Liver (tissue), 9 donors: ENCODE results near the gene PEX11B. TPM values are rescaled to one million over a fixed set of nuclear protein-coding genes. Genes with fewer than 3 reads are reported as not detected.

Experiments
- DNase-seq: peaks from one replicate; pipeline ENCODE4 v3.0.0-alpha.2; 2017; ENCODE audit warnings: low spot score
- H3K27ac ChIP-seq, 2 donors: one replicate each; pipeline ENCODE4 v1.7.0; 2013; ENCODE audit warnings: inconsistent platforms in 2 of 2, low read length in 2 of 2, control low read depth in 1 of 2, low read depth in 1 of 2, mild to moderate bottlenecking in 1 of 2
- H3K27me3 ChIP-seq, 4 donors: one replicate each; pipeline versions ENCODE4 v1.6.1 to v1.7.0; 2013; ENCODE audit warnings: low read length in 3 of 4, inconsistent platforms in 1 of 4, mild to moderate bottlenecking in 1 of 4, moderate library complexity in 1 of 4; ENCODE audit not compliant: control insufficient read depth in 4 of 4, insufficient read depth in 4 of 4
- H3K36me3 ChIP-seq, 4 donors: one replicate each; pipeline versions ENCODE4 v1.6.1 to v1.7.0; 2013; ENCODE audit warnings: low read length in 3 of 4, mild to moderate bottlenecking in 3 of 4, low read depth in 1 of 4, moderate library complexity in 1 of 4; ENCODE audit not compliant: control insufficient read depth in 4 of 4, insufficient read depth in 3 of 4
- H3K4me1 ChIP-seq, 4 donors: one replicate each; pipeline versions ENCODE4 v1.6.1 to v1.7.0; 2013; ENCODE audit warnings: low read length in 3 of 4, mild to moderate bottlenecking in 3 of 4, moderate library complexity in 1 of 4; ENCODE audit not compliant: control insufficient read depth in 4 of 4, insufficient read depth in 4 of 4
- H3K4me3 ChIP-seq, 3 donors: one replicate each; pipeline versions ENCODE4 v1.6.1 to v1.7.0; 2013; ENCODE audit warnings: low read length in 3 of 3, control low read depth in 1 of 3, low read depth in 1 of 3, mild to moderate bottlenecking in 1 of 3
- H3K9ac ChIP-seq, 2 donors: one replicate each; pipeline ENCODE4 v1.7.0; 2013; ENCODE audit warnings: low read length in 2 of 2, mild to moderate bottlenecking in 2 of 2, moderate library complexity in 2 of 2, control low read depth in 1 of 2, low read depth in 1 of 2
- H3K9me3 ChIP-seq, 4 donors: one replicate each; pipeline versions ENCODE4 v1.6.1 to v1.7.0; 2013; ENCODE audit warnings: low read length in 3 of 4; ENCODE audit not compliant: control insufficient read depth in 4 of 4
- ATF3 ChIP-seq: IDR thresholded peaks from 2 replicates; pipeline ENCODE4 v1.6.1; 2016; ENCODE audit warnings: antibody characterized with exemption
- EGR1 ChIP-seq, 2 donors: IDR thresholded peaks; 2 replicates each; pipeline ENCODE4 v1.6.1; 2016 to 2018; ENCODE audit warnings: antibody characterized with exemption in 2 of 2, low read depth in 2 of 2
- FOXA1 ChIP-seq: IDR thresholded peaks from 2 replicates; pipeline ENCODE4 v1.6.1; 2016; ENCODE audit warnings: antibody characterized with exemption
- FOXA2 ChIP-seq: IDR thresholded peaks from 2 replicates; pipeline ENCODE4 v1.6.1; 2016; ENCODE audit warnings: antibody characterized with exemption
- GABPA ChIP-seq, 2 donors: IDR thresholded peaks in 1 of 2; conservative IDR thresholded peaks in 1 of 2; 2 replicates each; pipeline ENCODE4 v1.6.1; 2016; ENCODE audit warnings: antibody characterized with exemption in 2 of 2, mild to moderate bottlenecking in 1 of 2, moderate library complexity in 1 of 2
- HNF4A ChIP-seq, 2 donors: conservative IDR thresholded peaks; 2 replicates each; pipeline ENCODE4 v1.6.1; 2016; ENCODE audit warnings: antibody characterized with exemption in 2 of 2, mild to moderate bottlenecking in 2 of 2
- HNF4G ChIP-seq: IDR thresholded peaks from 2 replicates; pipeline ENCODE4 v1.6.1; 2016; ENCODE audit warnings: antibody characterized with exemption
- JUND ChIP-seq, 2 donors: IDR thresholded peaks; 2 replicates each; pipeline ENCODE4 v1.6.1; 2016; ENCODE audit warnings: antibody characterized with exemption in 2 of 2
- NR2F2 ChIP-seq: IDR thresholded peaks from 2 replicates; pipeline ENCODE4 v1.6.1; 2016; ENCODE audit warnings: antibody characterized with exemption
- RAD21 ChIP-seq, 2 donors: IDR thresholded peaks; 2 replicates each; pipeline ENCODE4 v1.6.1; 2016; ENCODE audit warnings: antibody characterized with exemption in 2 of 2, mild to moderate bottlenecking in 2 of 2
- RXRA ChIP-seq, 2 donors: IDR thresholded peaks; 2 replicates each; pipeline ENCODE4 v1.6.1; 2017 to 2018; ENCODE audit warnings: antibody characterized with exemption in 2 of 2, mild to moderate bottlenecking in 1 of 2
- SP1 ChIP-seq: IDR thresholded peaks from 2 replicates; pipeline ENCODE4 v1.6.1; 2018; ENCODE audit warnings: antibody characterized with exemption, mild to moderate bottlenecking
- TAF1 ChIP-seq: conservative IDR thresholded peaks from 2 replicates; pipeline ENCODE4 v1.6.1; 2016; ENCODE audit warnings: antibody characterized with exemption, mild to moderate bottlenecking
- YY1 ChIP-seq: IDR thresholded peaks from 2 replicates; pipeline ENCODE4 v1.6.1; 2016; ENCODE audit warnings: antibody characterized with exemption, mild to moderate bottlenecking
- ZBTB33 ChIP-seq: IDR thresholded peaks from 2 replicates; pipeline ENCODE4 v1.6.1; 2016; ENCODE audit warnings: antibody characterized with exemption
- WGBS: extraction: QIAGEN DNeasy Blood & Tissue Kit; methylation state at CpG from one replicate; pipeline ENCODE4 v1.1.7; 2013; 5-methylcytosine and 5-hydroxymethylcytosine counted together
- polyA plus RNA-seq, 2 donors: library from polyadenylated mRNA; stranded (reverse) in 1 of 2; unstranded in 1 of 2; fragments of 200-250 nt in 1 of 2; fragments of >200 nt in 1 of 2; fragmentation: Nextera tagmentation in 1 of 2; extraction: Ambion mirVana in 1 of 2; gene quantifications; one replicate each; pipeline versions ENCODE4 v1.2.1 to v1.2.3, GENCODE V29; 2013 to 2015
- total RNA-seq, 2 donors: library from RNA; depleted of rRNA; stranded (reverse); fragments of >200 nt; gene quantifications; one replicate each; pipeline ENCODE4 v1.2.3, GENCODE V29; 2014
- TF ChIP-seq, protein P1 (sequence below): IDR thresholded peaks from 2 replicates; pipeline ENCODE4 v1.6.1; 2016; ENCODE audit warnings: antibody characterized with exemption, mild to moderate bottlenecking
- TF ChIP-seq, protein P2 (sequence below): IDR thresholded peaks from 2 replicates; pipeline ENCODE4 v1.6.1; 2016; ENCODE audit warnings: antibody characterized with exemption
- TF ChIP-seq, protein P3 (sequence below): fragments of 150-350 bp; IDR thresholded peaks from 2 replicates; pipeline ENCODE4 v1.5.1; 2017; ENCODE audit warnings: improper control_type of control experiment, low read depth, low read length; ENCODE audit not compliant: missing input control
- donor health status: healthy.
- donor health status: healthy.
- donor health status: healthy.
- donor health status: healthy.
- donor health status: healthy.

The PEX11B gene
- total and polyA plus RNA-seq, 4 donors: 13.4 to 21.0 (median 16.1) TPM

DNA sequence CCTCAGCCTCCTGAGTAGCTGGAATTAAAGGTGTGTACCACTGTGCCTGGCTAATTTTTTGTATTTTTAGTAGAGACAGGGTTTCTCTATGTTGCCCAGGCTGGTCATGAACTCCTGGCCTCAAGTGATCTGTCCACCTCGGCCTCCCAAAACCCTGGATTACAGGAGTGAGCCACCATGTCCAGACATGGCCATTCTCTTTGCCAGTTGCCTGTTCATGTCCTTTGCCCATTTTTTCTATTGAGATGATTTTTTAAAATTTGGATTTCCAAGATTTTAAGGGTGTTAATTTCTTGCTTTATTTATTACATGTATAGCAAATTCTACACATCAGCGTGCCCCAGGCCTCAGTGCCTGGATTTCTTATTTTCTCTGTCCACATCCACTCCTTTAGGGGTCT lies 48.8 kb upstream of the PEX11B start:
- Histone ChIP-seq H3K4me3 (no peak overlapping the region), H3K9me3 (peaks cover 0 to 3% (median under 1%) of the 10 kb centered on the region in 4 donors), H3K36me3 (no peaks in the 10 kb centered on the region), H3K27ac (no peak overlapping the region), H3K27me3 (no peaks in the 10 kb centered on the region), H3K4me1 (peaks cover 2 to 30% (median 15%) of the 10 kb centered on the region in 4 donors), H3K9ac (no peak overlapping the region)
- DNase-seq: no peak
- 100% methylated on average over 2 of the region's 2 CpGs for WGBS
- TF ChIP-seq RXRA (IDR thresholded peaks at IDR 0.05): no peak
- no peak for TF ChIP-seq JUND (IDR thresholded peaks at IDR 0.05)
- TF ChIP-seq EGR1 (IDR thresholded peaks at IDR 0.05; ENCODE audit: low read depth in 2 of 2): no peak
- no peak for TF ChIP-seq SP1

DNA sequence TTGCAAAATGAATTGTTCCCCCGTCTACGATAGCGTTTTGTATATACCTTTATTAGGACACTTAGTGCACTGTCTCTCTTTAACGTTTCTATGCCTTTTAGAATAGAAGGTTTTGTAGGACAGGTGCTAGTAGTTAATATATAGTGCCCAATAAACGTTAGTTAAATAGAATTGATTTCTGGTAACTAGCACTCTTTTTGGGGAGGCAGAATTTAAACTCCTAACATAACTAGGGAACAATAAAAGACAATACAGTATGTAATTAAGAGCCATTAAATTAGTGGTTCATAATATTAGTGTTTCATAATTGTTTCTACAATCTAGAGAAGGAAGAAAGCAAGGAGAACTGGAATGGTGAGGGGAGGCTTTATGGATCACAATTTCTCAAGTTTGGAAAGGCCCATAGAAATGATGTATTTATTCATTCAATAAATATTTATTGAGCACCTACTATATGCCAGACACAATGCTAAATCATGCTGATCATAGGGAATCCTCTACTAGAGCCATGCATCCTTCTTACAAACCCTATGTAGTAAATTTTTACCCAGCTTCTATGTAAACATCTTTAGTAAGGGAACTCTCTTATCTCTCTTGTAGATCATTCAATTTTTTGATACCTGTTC lies 46.7 kb upstream of the PEX11B start:
- Histone ChIP-seq H3K27ac (peak overlapping the region in 1 of 2 donors; percentile 81), H3K4me1 (peaks cover 8 to 43% (median 30%) of the 10 kb centered on the region in 4 donors)
- under 1% methylated on average over 5 of the region's 5 CpGs for WGBS

More for the DNA sequence above, 46.7 kb upstream of the PEX11B start:
- H3K9ac ChIP-seq: peak overlapping the region; percentile 69 to 89
- no peaks in the 10 kb centered on the region for H3K36me3 ChIP-seq
- peak overlapping the region; percentile 64 to 92 (median 82) for H3K4me3 ChIP-seq
- H3K27me3 ChIP-seq: no peaks in the 10 kb centered on the region
- DNase-seq: no peak
- no peak for TF ChIP-seq FOXA1
- TF ChIP-seq, protein P1, sequence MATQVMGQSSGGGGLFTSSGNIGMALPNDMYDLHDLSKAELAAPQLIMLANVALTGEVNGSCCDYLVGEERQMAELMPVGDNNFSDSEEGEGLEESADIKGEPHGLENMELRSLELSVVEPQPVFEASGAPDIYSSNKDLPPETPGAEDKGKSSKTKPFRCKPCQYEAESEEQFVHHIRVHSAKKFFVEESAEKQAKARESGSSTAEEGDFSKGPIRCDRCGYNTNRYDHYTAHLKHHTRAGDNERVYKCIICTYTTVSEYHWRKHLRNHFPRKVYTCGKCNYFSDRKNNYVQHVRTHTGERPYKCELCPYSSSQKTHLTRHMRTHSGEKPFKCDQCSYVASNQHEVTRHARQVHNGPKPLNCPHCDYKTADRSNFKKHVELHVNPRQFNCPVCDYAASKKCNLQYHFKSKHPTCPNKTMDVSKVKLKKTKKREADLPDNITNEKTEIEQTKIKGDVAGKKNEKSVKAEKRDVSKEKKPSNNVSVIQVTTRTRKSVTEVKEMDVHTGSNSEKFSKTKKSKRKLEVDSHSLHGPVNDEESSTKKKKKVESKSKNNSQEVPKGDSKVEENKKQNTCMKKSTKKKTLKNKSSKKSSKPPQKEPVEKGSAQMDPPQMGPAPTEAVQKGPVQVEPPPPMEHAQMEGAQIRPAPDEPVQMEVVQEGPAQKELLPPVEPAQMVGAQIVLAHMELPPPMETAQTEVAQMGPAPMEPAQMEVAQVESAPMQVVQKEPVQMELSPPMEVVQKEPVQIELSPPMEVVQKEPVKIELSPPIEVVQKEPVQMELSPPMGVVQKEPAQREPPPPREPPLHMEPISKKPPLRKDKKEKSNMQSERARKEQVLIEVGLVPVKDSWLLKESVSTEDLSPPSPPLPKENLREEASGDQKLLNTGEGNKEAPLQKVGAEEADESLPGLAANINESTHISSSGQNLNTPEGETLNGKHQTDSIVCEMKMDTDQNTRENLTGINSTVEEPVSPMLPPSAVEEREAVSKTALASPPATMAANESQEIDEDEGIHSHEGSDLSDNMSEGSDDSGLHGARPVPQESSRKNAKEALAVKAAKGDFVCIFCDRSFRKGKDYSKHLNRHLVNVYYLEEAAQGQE: no peak
- TF ChIP-seq GABPA (IDR thresholded peaks at IDR 0.05 in 1 of 2, conservative IDR thresholded peaks at IDR 0.05 in 1 of 2): no peak
- no peak for TF ChIP-seq HNF4A (conservative IDR thresholded peaks at IDR 0.05)
- no peak for TF ChIP-seq TAF1
- TF ChIP-seq RAD21 (IDR thresholded peaks at IDR 0.05): no peak
- no peak for TF ChIP-seq SP1
- TF ChIP-seq NR2F2: no peak
- no peak for TF ChIP-seq YY1
- no peak for TF ChIP-seq HNF4G
- TF ChIP-seq, protein P2, sequence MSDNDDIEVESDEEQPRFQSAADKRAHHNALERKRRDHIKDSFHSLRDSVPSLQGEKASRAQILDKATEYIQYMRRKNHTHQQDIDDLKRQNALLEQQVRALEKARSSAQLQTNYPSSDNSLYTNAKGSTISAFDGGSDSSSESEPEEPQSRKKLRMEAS: no peak
- no peak for TF ChIP-seq JUND (IDR thresholded peaks at IDR 0.05)
- TF ChIP-seq EGR1 (IDR thresholded peaks at IDR 0.05; ENCODE audit: low read depth in 2 of 2): no peak
- TF ChIP-seq FOXA2: no peak
- no peak for TF ChIP-seq ATF3
- no peak for TF ChIP-seq ZBTB33
- no peak for TF ChIP-seq RXRA (IDR thresholded peaks at IDR 0.05)
- TF ChIP-seq, protein P3, sequence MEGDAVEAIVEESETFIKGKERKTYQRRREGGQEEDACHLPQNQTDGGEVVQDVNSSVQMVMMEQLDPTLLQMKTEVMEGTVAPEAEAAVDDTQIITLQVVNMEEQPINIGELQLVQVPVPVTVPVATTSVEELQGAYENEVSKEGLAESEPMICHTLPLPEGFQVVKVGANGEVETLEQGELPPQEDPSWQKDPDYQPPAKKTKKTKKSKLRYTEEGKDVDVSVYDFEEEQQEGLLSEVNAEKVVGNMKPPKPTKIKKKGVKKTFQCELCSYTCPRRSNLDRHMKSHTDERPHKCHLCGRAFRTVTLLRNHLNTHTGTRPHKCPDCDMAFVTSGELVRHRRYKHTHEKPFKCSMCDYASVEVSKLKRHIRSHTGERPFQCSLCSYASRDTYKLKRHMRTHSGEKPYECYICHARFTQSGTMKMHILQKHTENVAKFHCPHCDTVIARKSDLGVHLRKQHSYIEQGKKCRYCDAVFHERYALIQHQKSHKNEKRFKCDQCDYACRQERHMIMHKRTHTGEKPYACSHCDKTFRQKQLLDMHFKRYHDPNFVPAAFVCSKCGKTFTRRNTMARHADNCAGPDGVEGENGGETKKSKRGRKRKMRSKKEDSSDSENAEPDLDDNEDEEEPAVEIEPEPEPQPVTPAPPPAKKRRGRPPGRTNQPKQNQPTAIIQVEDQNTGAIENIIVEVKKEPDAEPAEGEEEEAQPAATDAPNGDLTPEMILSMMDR: no peak
- peaks cover 0 to 3% (median under 1%) of the 10 kb centered on the region in 4 donors for H3K9me3 ChIP-seq
